ENCODE results near the gene GOT1.

DNA sequence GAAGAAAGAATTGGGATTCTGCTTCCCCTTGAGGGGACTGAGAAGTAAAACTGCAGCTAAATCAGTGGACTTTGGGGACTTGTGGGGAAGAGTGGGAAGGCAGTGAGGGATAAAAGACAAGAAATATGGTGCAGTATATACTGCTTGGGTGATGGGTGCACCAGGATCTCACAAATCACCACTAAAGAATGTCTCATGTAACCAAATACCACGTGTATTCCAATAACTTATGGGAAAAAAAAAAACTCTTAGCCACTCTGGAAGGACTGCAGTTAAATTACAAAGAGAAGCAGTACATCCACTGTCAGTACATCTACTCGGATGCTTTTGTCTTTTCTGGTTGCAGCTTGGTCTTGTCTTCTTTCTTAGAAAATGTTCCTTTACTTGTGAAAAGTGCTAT is 27.4 kb upstream of the GOT1 start:
- TF ChIP-seq, protein P1, sequence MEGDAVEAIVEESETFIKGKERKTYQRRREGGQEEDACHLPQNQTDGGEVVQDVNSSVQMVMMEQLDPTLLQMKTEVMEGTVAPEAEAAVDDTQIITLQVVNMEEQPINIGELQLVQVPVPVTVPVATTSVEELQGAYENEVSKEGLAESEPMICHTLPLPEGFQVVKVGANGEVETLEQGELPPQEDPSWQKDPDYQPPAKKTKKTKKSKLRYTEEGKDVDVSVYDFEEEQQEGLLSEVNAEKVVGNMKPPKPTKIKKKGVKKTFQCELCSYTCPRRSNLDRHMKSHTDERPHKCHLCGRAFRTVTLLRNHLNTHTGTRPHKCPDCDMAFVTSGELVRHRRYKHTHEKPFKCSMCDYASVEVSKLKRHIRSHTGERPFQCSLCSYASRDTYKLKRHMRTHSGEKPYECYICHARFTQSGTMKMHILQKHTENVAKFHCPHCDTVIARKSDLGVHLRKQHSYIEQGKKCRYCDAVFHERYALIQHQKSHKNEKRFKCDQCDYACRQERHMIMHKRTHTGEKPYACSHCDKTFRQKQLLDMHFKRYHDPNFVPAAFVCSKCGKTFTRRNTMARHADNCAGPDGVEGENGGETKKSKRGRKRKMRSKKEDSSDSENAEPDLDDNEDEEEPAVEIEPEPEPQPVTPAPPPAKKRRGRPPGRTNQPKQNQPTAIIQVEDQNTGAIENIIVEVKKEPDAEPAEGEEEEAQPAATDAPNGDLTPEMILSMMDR (IDR thresholded peaks at IDR 0.05): no peak
- TF ChIP-seq, protein P2, sequence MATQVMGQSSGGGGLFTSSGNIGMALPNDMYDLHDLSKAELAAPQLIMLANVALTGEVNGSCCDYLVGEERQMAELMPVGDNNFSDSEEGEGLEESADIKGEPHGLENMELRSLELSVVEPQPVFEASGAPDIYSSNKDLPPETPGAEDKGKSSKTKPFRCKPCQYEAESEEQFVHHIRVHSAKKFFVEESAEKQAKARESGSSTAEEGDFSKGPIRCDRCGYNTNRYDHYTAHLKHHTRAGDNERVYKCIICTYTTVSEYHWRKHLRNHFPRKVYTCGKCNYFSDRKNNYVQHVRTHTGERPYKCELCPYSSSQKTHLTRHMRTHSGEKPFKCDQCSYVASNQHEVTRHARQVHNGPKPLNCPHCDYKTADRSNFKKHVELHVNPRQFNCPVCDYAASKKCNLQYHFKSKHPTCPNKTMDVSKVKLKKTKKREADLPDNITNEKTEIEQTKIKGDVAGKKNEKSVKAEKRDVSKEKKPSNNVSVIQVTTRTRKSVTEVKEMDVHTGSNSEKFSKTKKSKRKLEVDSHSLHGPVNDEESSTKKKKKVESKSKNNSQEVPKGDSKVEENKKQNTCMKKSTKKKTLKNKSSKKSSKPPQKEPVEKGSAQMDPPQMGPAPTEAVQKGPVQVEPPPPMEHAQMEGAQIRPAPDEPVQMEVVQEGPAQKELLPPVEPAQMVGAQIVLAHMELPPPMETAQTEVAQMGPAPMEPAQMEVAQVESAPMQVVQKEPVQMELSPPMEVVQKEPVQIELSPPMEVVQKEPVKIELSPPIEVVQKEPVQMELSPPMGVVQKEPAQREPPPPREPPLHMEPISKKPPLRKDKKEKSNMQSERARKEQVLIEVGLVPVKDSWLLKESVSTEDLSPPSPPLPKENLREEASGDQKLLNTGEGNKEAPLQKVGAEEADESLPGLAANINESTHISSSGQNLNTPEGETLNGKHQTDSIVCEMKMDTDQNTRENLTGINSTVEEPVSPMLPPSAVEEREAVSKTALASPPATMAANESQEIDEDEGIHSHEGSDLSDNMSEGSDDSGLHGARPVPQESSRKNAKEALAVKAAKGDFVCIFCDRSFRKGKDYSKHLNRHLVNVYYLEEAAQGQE (IDR thresholded peaks at IDR 0.05; ENCODE audit: insufficient read depth in 1 of 2, low read depth in 2 of 2, low read length in 1 of 2): no peak
